Liver (tissue), 3 donors: ENCODE results near the gene DNHD1.

Experiments used
- EGR1 ChIP-seq, 2 donors: IDR thresholded peaks; 2 replicates each; pipeline ENCODE4 v1.6.1; 2016 to 2018; ENCODE audit warnings: antibody characterized with exemption in 2 of 2, low read depth in 2 of 2
- FOXA1 ChIP-seq: IDR thresholded peaks from 2 replicates; pipeline ENCODE4 v1.6.1; 2016; ENCODE audit warnings: antibody characterized with exemption
- FOXA2 ChIP-seq: IDR thresholded peaks from 2 replicates; pipeline ENCODE4 v1.6.1; 2016; ENCODE audit warnings: antibody characterized with exemption
- GABPA ChIP-seq, 2 donors: IDR thresholded peaks in 1 of 2; conservative IDR thresholded peaks in 1 of 2; 2 replicates each; pipeline ENCODE4 v1.6.1; 2016; ENCODE audit warnings: antibody characterized with exemption in 2 of 2, mild to moderate bottlenecking in 1 of 2, moderate library complexity in 1 of 2
- MAX ChIP-seq: IDR thresholded peaks from 2 replicates; pipeline ENCODE4 v1.6.1; 2016; ENCODE audit warnings: antibody characterized with exemption
- RAD21 ChIP-seq, 2 donors: IDR thresholded peaks; 2 replicates each; pipeline ENCODE4 v1.6.1; 2016; ENCODE audit warnings: antibody characterized with exemption in 2 of 2, mild to moderate bottlenecking in 2 of 2
- REST ChIP-seq: IDR thresholded peaks from 2 replicates; pipeline ENCODE4 v1.6.1; 2016; ENCODE audit warnings: antibody characterized with exemption, mild to moderate bottlenecking
- YY1 ChIP-seq: IDR thresholded peaks from 2 replicates; pipeline ENCODE4 v1.6.1; 2016; ENCODE audit warnings: antibody characterized with exemption, mild to moderate bottlenecking
- TF ChIP-seq, protein P1 (sequence below): fragments of 150-350 bp; IDR thresholded peaks from 2 replicates; pipeline ENCODE4 v1.5.1; 2017; ENCODE audit warnings: improper control_type of control experiment, low read depth, low read length; ENCODE audit not compliant: missing input control
- TF ChIP-seq, protein P2 (sequence below): IDR thresholded peaks from 2 replicates; pipeline ENCODE4 v1.6.1; 2016; ENCODE audit warnings: antibody characterized with exemption
- donor health status: healthy.
- donor health status: healthy.

GRCh38 chr11:6531267-6531752 is 34.2 kb downstream of the DNHD1 start:
- TF ChIP-seq MAX (no peak), RAD21 (IDR thresholded peaks at IDR 0.05) (peak; percentile 94 to 98), GABPA (IDR thresholded peaks at IDR 0.05 in 1 of 2, conservative IDR thresholded peaks at IDR 0.05 in 1 of 2) (no peak), YY1 (no peak), REST (no peak), FOXA2 (no peak), FOXA1 (no peak), EGR1 (IDR thresholded peaks at IDR 0.05; ENCODE audit: low read depth in 2 of 2) (no peak)
- TF ChIP-seq, protein P1, sequence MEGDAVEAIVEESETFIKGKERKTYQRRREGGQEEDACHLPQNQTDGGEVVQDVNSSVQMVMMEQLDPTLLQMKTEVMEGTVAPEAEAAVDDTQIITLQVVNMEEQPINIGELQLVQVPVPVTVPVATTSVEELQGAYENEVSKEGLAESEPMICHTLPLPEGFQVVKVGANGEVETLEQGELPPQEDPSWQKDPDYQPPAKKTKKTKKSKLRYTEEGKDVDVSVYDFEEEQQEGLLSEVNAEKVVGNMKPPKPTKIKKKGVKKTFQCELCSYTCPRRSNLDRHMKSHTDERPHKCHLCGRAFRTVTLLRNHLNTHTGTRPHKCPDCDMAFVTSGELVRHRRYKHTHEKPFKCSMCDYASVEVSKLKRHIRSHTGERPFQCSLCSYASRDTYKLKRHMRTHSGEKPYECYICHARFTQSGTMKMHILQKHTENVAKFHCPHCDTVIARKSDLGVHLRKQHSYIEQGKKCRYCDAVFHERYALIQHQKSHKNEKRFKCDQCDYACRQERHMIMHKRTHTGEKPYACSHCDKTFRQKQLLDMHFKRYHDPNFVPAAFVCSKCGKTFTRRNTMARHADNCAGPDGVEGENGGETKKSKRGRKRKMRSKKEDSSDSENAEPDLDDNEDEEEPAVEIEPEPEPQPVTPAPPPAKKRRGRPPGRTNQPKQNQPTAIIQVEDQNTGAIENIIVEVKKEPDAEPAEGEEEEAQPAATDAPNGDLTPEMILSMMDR, result peak; percentile 74
- TF ChIP-seq, protein P2, sequence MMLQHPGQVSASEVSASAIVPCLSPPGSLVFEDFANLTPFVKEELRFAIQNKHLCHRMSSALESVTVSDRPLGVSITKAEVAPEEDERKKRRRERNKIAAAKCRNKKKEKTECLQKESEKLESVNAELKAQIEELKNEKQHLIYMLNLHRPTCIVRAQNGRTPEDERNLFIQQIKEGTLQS, result no peak
